Upper lobe of left lung (tissue), 6 donors: Measurements from ENCODE around the gene IRAK1. TPM values are rescaled to one million over a fixed set of nuclear protein-coding genes. Genes with fewer than 3 reads are reported as not detected.
A peak's percentile ranks its signal among the peaks of the same experiment; 100 is the strongest.

Experiments
- ATAC-seq, 2 donors: fragments of 200-7000 bp; cut with Tn5 transposase; one replicate each; pipeline ENCODE4 v1.9.1; 2022; ENCODE audit warnings: mild to moderate bottlenecking in 2 of 2, moderate library complexity in 2 of 2; ENCODE audit not compliant: low FRiP score in 2 of 2
- DNase-seq, 2 donors: peaks; one replicate each; pipeline ENCODE4 v3.0.0-alpha.2; 2019 to 2020
- H3K27ac ChIP-seq, 4 donors: fragments of 200-600 bp; sonication (generic); one replicate each; pipeline ENCODE4 v1.5.1; 2016 to 2019
- H3K27me3 ChIP-seq, 4 donors: fragments of 200-600 bp; sonication (generic); one replicate each; pipeline ENCODE4 v1.5.1; 2017 to 2019
- H3K36me3 ChIP-seq, 4 donors: fragments of 200-600 bp; sonication (generic); one replicate each; pipeline ENCODE4 v1.5.1; 2016 to 2019
- H3K4me1 ChIP-seq, 4 donors: fragments of 200-600 bp; sonication (generic); one replicate each; pipeline ENCODE4 v1.5.1; 2018 to 2019
- H3K4me3 ChIP-seq, 4 donors: fragments of 200-600 bp; sonication (generic); one replicate each; pipeline ENCODE4 v1.5.1; 2017 to 2019; ENCODE audit warnings: mild to moderate bottlenecking in 2 of 4, moderate library complexity in 1 of 4
- H3K9me3 ChIP-seq, 4 donors: fragments of 200-600 bp; sonication (generic); one replicate each; pipeline ENCODE4 v1.5.1; 2018 to 2019
- EP300 ChIP-seq, 4 donors: sonication (generic); formaldehyde crosslinking; IDR thresholded peaks; one replicate each; pipeline ENCODE4 v1.5.1; 2017; ENCODE audit warnings: antibody characterized with exemption in 4 of 4, control low read depth in 2 of 4
- POLR2A ChIP-seq, 4 donors: fragments of 450-650 bp; IDR thresholded peaks; one replicate each; pipeline ENCODE4 v1.5.1; 2016 to 2017; ENCODE audit warnings: antibody characterized with exemption in 4 of 4, mild to moderate bottlenecking in 2 of 4
- POLR2AphosphoS5 ChIP-seq, 2 donors: sonication (generic); formaldehyde crosslinking; IDR thresholded peaks; one replicate each; pipeline ENCODE4 v1.5.1; 2017; ENCODE audit warnings: antibody characterized with exemption in 2 of 2
- WGBS, 2 donors: methylation state at CpG; one replicate each; pipeline ENCODE4 v1.1.5; 2017 to 2018; 5-methylcytosine and 5-hydroxymethylcytosine counted together
- total RNA-seq, 6 donors: library from RNA; depleted of rRNA in 4 of 6; stranded (reverse); fragments of >200 nt in 4 of 6; gene quantifications; one replicate each; pipeline versions ENCODE4 v1.1.0 to v1.2.1, GENCODE V29; 2016 to 2021
- TF ChIP-seq, protein P1 (sequence below), 6 experiments: fragments of 450-650 bp in 4 of 6; fragments of 200-600 bp in 2 of 6; sonication (generic) in 2 of 6; IDR thresholded peaks; one replicate each; pipeline ENCODE4 v1.5.1; 2016 to 2019; ENCODE audit warnings: antibody characterized with exemption in 6 of 6
- donor health status: DM: no; HTN: no; CAD: no; lungs with moderate emphysema.
- donor health status: DM: no; HTN: yes; CAD: no; lungs with severe emphysema.

The IRAK1 gene
- total RNA-seq, 6 donors from 2014 or later = 49.4 to 236 (median 125) TPM

DNA sequence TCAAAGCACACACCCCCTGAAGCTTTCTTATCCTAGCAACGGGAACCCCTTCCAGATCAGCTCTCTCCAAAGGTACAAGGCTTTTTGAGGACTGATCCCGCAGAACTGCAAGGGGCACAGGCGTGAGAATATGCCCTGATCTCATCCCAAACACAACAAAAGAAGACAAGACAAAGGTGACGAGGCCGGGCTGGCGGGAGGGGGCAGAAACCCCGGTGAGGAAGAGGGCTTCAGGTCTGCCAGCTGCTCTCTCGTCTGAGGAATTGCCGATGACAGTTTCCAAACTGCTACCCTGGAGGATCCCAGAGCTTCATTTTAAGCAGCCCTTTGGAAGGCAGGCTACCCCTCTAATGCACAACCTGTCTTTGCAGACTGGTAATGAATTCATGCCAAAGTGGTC is 51.4 kb downstream of the IRAK1 start:
- no peak for ATAC-seq
- peaks cover 32 to 55% (median 34%) of the 10 kb centered on the region in 4 donors for H3K4me1 ChIP-seq
- no peak for DNase-seq
- no peaks in the 10 kb centered on the region for H3K27me3 ChIP-seq
- peaks cover 0 to 11% (median 7%) of the 10 kb centered on the region in 4 donors for H3K36me3 ChIP-seq
- whole genome bisulfite sequencing, 2 donors = 40 to 79% methylated on average over 9 of the region's 9 CpGs
- H3K27ac ChIP-seq = peak overlapping the region in 3 of 4 donors; percentile 95 to 100 (median 100)
- H3K9me3 ChIP-seq = peaks cover 0 to 10% (median 0%) of the 10 kb centered on the region in 4 donors
- TF ChIP-seq, protein P1, sequence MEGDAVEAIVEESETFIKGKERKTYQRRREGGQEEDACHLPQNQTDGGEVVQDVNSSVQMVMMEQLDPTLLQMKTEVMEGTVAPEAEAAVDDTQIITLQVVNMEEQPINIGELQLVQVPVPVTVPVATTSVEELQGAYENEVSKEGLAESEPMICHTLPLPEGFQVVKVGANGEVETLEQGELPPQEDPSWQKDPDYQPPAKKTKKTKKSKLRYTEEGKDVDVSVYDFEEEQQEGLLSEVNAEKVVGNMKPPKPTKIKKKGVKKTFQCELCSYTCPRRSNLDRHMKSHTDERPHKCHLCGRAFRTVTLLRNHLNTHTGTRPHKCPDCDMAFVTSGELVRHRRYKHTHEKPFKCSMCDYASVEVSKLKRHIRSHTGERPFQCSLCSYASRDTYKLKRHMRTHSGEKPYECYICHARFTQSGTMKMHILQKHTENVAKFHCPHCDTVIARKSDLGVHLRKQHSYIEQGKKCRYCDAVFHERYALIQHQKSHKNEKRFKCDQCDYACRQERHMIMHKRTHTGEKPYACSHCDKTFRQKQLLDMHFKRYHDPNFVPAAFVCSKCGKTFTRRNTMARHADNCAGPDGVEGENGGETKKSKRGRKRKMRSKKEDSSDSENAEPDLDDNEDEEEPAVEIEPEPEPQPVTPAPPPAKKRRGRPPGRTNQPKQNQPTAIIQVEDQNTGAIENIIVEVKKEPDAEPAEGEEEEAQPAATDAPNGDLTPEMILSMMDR (IDR thresholded peaks at IDR 0.05) = no peak
- TF ChIP-seq POLR2A (IDR thresholded peaks at IDR 0.05) (no peak), POLR2AphosphoS5 (IDR thresholded peaks at IDR 0.05) (no peak), EP300 (IDR thresholded peaks at IDR 0.05) (no peak)
- H3K4me3 ChIP-seq = peak overlapping the region in 1 of 4 donors; percentile 90

DNA sequence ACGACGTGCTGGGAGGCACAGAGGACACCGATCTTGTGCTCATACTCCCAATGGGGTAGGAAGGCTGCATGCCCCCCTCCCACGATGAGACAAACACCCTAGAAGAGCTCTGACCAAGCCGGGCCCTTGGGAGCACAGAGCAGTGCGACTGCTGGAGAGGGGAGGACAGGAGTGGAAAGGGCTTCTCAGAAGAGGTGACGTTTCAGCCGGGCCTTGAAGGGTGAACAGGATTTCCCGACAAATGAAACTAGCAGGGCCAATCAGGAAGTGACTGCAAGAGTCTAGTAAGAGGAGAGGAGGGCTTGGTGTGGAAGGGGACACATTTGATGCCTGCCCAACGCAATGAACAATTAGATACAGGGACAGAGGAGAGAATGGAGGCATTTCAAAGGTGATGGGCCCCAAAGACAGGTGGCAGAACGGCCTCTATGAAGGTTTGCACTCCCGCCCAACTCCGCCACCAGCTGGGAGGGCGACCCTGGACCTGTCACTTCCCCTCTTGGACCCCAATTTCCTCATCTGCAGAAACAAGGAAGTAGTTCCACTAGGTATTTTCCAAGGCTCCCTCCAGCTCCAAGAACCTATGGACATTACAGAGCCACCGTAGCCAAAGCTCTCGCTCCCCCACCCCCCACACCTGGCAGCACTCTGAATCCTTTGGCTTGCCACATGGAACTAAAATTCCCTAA is 52.0 kb downstream of the IRAK1 start:
- TF ChIP-seq, protein P1 (IDR thresholded peaks at IDR 0.05) = no peak
- no peak for TF ChIP-seq EP300 (IDR thresholded peaks at IDR 0.05)
- no peak for TF ChIP-seq POLR2A (IDR thresholded peaks at IDR 0.05)
- TF ChIP-seq POLR2AphosphoS5 (IDR thresholded peaks at IDR 0.05) = no peak

GRCh38 chrX:153966841-153967535 is 52.7 kb downstream of the IRAK1 start:
- peak overlapping the region; percentile 44 to 100 (median 98) for H3K27ac ChIP-seq
- WGBS, 2 donors = 56 to 82% methylated on average over 5 to 14 of the region's 14 CpGs
- ATAC-seq = no peak
- TF ChIP-seq POLR2A (IDR thresholded peaks at IDR 0.05) = no peak
- TF ChIP-seq EP300 (IDR thresholded peaks at IDR 0.05) = no peak
- H3K27me3 ChIP-seq = no peaks in the 10 kb centered on the region
- DNase-seq = no peak
- H3K9me3 ChIP-seq = peaks cover 0 to 10% (median 0%) of the 10 kb centered on the region in 4 donors
- peak overlapping the region in 2 of 4 donors; percentile 17 to 90 for H3K4me3 ChIP-seq
- H3K4me1 ChIP-seq = peaks cover 32 to 52% (median 34%) of the 10 kb centered on the region in 4 donors
- peaks cover 0 to 24% (median 13%) of the 10 kb centered on the region in 4 donors for H3K36me3 ChIP-seq

More for the DNA sequence above, 52.0 kb downstream of the IRAK1 start:
- no peaks in the 10 kb centered on the region for H3K27me3 ChIP-seq
- H3K4me3 ChIP-seq = peak overlapping the region in 2 of 4 donors; percentile 17 to 90
- H3K36me3 ChIP-seq = peaks cover 0 to 17% (median 10%) of the 10 kb centered on the region in 4 donors
- H3K27ac ChIP-seq = peak overlapping the region; percentile 44 to 100 (median 98)
- H3K9me3 ChIP-seq = peaks cover 0 to 10% (median 0%) of the 10 kb centered on the region in 4 donors
- peaks cover 32 to 52% (median 34%) of the 10 kb centered on the region in 4 donors for H3K4me1 ChIP-seq
- ATAC-seq (no peak), DNase-seq (peak in 1 of 2 donors; percentile 48)
- WGBS, 2 donors = 35 to 68% methylated on average over 11 to 16 of the region's 16 CpGs

GRCh38 chrX:153966283-153966688 is 53.4 kb downstream of the IRAK1 start:
- Histone ChIP-seq H3K4me3 (no peak overlapping the region), H3K36me3 (peaks cover 0 to 31% (median 20%) of the 10 kb centered on the region in 4 donors), H3K27me3 (no peaks in the 10 kb centered on the region), H3K9me3 (peaks cover 0 to 3% (median 0%) of the 10 kb centered on the region in 4 donors), H3K4me1 (peaks cover 32 to 52% (median 34%) of the 10 kb centered on the region in 4 donors), H3K27ac (peak overlapping the region in 2 of 4 donors; percentile 100)
- ATAC-seq (no peak), DNase-seq (peak in 1 of 2 donors; percentile 48)
- TF ChIP-seq EP300 (IDR thresholded peaks at IDR 0.05) (no peak), POLR2A (IDR thresholded peaks at IDR 0.05) (no peak), POLR2AphosphoS5 (IDR thresholded peaks at IDR 0.05) (no peak)
- TF ChIP-seq, protein P1 (IDR thresholded peaks at IDR 0.05) = no peak
- WGBS, 2 donors = 63 to 92% methylated on average over 5 to 15 of the region's 15 CpGs

DNA sequence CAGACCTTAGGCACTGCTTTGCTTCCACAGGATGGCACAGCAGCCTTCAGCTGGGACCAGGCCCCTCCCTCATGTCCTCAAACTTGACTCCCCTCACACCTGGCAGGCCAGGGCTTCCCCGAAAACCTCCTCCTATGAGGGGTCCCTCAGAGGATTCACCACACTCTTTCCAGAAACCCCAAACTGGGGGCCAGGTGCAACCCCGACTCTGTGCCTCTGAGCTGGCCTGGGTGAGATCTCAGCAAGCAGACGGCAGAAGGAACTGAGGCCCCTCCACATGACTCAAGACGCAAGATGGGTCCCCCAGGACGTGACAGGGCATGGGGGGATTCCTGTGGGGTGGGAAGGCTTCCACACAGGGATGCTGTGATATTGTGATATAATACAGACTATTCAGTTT is 54.3 kb downstream of the IRAK1 start:
- ATAC-seq (no peak), DNase-seq (no peak)
- TF ChIP-seq POLR2A (IDR thresholded peaks at IDR 0.05) = no peak
- TF ChIP-seq, protein P1 (IDR thresholded peaks at IDR 0.05) = no peak
- no peak for TF ChIP-seq EP300 (IDR thresholded peaks at IDR 0.05)
- TF ChIP-seq POLR2AphosphoS5 (IDR thresholded peaks at IDR 0.05) = no peak
- peaks cover 0 to 40% (median 27%) of the 10 kb centered on the region in 4 donors for H3K36me3 ChIP-seq
- H3K27ac ChIP-seq = no peak overlapping the region
- H3K9me3 ChIP-seq = no peaks in the 10 kb centered on the region
- no peak overlapping the region for H3K4me3 ChIP-seq
- 86 to 100% methylated on average over 2 to 5 of the region's 5 CpGs for WGBS, 2 donors
- H3K4me1 ChIP-seq = peaks cover 32 to 50% (median 34%) of the 10 kb centered on the region in 4 donors
- no peaks in the 10 kb centered on the region for H3K27me3 ChIP-seq
